Sigmoid colon (tissue), 7 donors: ENCODE data around the gene DIP2C. TPM values are rescaled to one million over a fixed set of nuclear protein-coding genes. Genes with fewer than 3 reads are reported as not detected.
A peak's percentile ranks its signal among the peaks of the same experiment; 100 is the strongest.

Experiments
- DNase-seq: peaks from one replicate; pipeline ENCODE4 v3.0.0-alpha.2; 2019
- H3K27ac ChIP-seq, 4 donors: fragments of 200-600 bp; sonication (generic); one replicate each; pipeline ENCODE4 v1.5.1; 2016 to 2019; ENCODE audit warnings: mild to moderate bottlenecking in 1 of 4
- H3K27me3 ChIP-seq, 3 donors: fragments of 200-600 bp; sonication (generic); one replicate each; pipeline ENCODE4 v1.5.1; 2019; ENCODE audit warnings: mild to moderate bottlenecking in 1 of 3
- H3K36me3 ChIP-seq, 4 donors: fragments of 200-600 bp; sonication (generic); one replicate each; pipeline ENCODE4 v1.5.1; 2016 to 2019
- H3K4me1 ChIP-seq, 4 donors: fragments of 200-600 bp; sonication (generic); one replicate each; pipeline ENCODE4 v1.5.1; 2017 to 2019
- H3K4me3 ChIP-seq, 4 donors: fragments of 200-600 bp; sonication (generic); one replicate each; pipeline ENCODE4 v1.5.1; 2017 to 2019; ENCODE audit warnings: mild to moderate bottlenecking in 2 of 4, moderate library complexity in 1 of 4
- H3K9me3 ChIP-seq, 4 donors: fragments of 200-600 bp in 3 of 4; sonication (generic) in 3 of 4; one replicate each; pipeline versions ENCODE4 v1.5.1 to v1.6.1; 2013 to 2019
- CTCF ChIP-seq, 4 experiments: fragments of 450-650 bp in 3 of 4; fragments of 200-600 bp in 1 of 4; IDR thresholded peaks; one replicate each; pipeline ENCODE4 v1.5.1; 2016 to 2019; ENCODE audit warnings: antibody characterized with exemption in 4 of 4, mild to moderate bottlenecking in 3 of 4, moderate library complexity in 2 of 4
- EP300 ChIP-seq, 4 donors: sonication (generic); formaldehyde crosslinking; IDR thresholded peaks; one replicate each; pipeline ENCODE4 v1.6.1; 2017; ENCODE audit warnings: antibody characterized with exemption in 4 of 4
- POLR2A ChIP-seq, 2 donors: fragments of 450-650 bp; IDR thresholded peaks; one replicate each; pipeline ENCODE4 v1.6.1; 2016; ENCODE audit warnings: antibody characterized with exemption in 2 of 2, mild to moderate bottlenecking in 2 of 2, moderate library complexity in 2 of 2
- POLR2AphosphoS5 ChIP-seq, 4 donors: sonication (generic); formaldehyde crosslinking; IDR thresholded peaks; one replicate each; pipeline ENCODE4 v1.6.1; 2017; ENCODE audit warnings: antibody characterized with exemption in 4 of 4
- WGBS, 2 donors: extraction: QIAGEN DNeasy Blood & Tissue Kit; methylation state at CpG; one replicate each; pipeline ENCODE4 v1.1.7; 2013; 5-methylcytosine and 5-hydroxymethylcytosine counted together
- intact Hi-C: fragments of 100-400 bp; cut with DNase I; formaldehyde crosslinking; loops from one replicate; pipeline ENCODE4 v1.15.1; 2023
- polyA plus RNA-seq, 3 donors: library from polyadenylated mRNA; stranded (reverse); fragments of 200-250 nt; gene quantifications; one replicate each; pipeline ENCODE4 v1.2.3, GENCODE V29; 2013
- total RNA-seq, 4 donors: library from RNA; depleted of rRNA; stranded (reverse); fragments of >200 nt; gene quantifications; one replicate each; pipeline ENCODE4 v1.1.0, GENCODE V29; 2016
- donor health status: healthy with polysubstance abuse.
- donor health status: Bipolar disorder and iron deficiency.
- donor health status: healthy.

The DIP2C gene
- total and polyA plus RNA-seq, 7 donors: 1.8 to 67.9 (median 42.1) TPM

- no peak for DNase-seq
- TF ChIP-seq CTCF (IDR thresholded peaks at IDR 0.05) (no peak), POLR2AphosphoS5 (IDR thresholded peaks at IDR 0.05) (no peak), POLR2A (IDR thresholded peaks at IDR 0.05) (no peak), EP300 (IDR thresholded peaks at IDR 0.05) (no peak)
- no peak overlapping the region for H3K27ac ChIP-seq
- H3K27me3 ChIP-seq: no peaks in the 10 kb centered on the region
- intact Hi-C loops: no loop called here
- H3K4me3 ChIP-seq: no peak overlapping the region
- peaks cover 0 to 9% (median 0%) of the 10 kb centered on the region in 4 donors for H3K36me3 ChIP-seq
- peaks cover 0 to 8% (median 0%) of the 10 kb centered on the region in 4 donors for H3K4me1 ChIP-seq
- WGBS, 2 donors: 95 to 98% methylated on average over 11 of the region's 11 CpGs
- no peaks in the 10 kb centered on the region for H3K9me3 ChIP-seq
These were observed 456.6 kb downstream of the DIP2C start for GRCh38 chr10:232878-233277.

GRCh38 chr10:232061-232460 is 457.4 kb downstream of the DIP2C start:
- Histone ChIP-seq H3K4me3 (no peak overlapping the region), H3K27ac (peak overlapping the region in 2 of 4 donors; percentile 20 to 35), H3K9me3 (no peaks in the 10 kb centered on the region), H3K36me3 (peaks cover 0 to under 1% (median 0%) of the 10 kb centered on the region in 4 donors), H3K27me3 (no peaks in the 10 kb centered on the region), H3K4me1 (peaks cover 0 to 8% (median 0%) of the 10 kb centered on the region in 4 donors)
- no peak for DNase-seq
- TF ChIP-seq CTCF (IDR thresholded peaks at IDR 0.05): no peak
- TF ChIP-seq EP300 (IDR thresholded peaks at IDR 0.05): no peak
- no peak for TF ChIP-seq POLR2A (IDR thresholded peaks at IDR 0.05)
- TF ChIP-seq POLR2AphosphoS5 (IDR thresholded peaks at IDR 0.05): no peak
- intact Hi-C loops: no loop called here
- 92 to 96% methylated on average over 3 of the region's 3 CpGs for WGBS, 2 donors

- intact Hi-C loops: no loop called here
- WGBS, 2 donors: 93% methylated on average over 9 of the region's 9 CpGs
- no peaks in the 10 kb centered on the region for H3K9me3 ChIP-seq
- DNase-seq: no peak
- H3K4me1 ChIP-seq: peaks cover 0 to 7% (median 0%) of the 10 kb centered on the region in 4 donors
- H3K36me3 ChIP-seq: no peaks in the 10 kb centered on the region
- no peak overlapping the region for H3K27ac ChIP-seq
- no peak overlapping the region for H3K4me3 ChIP-seq
- H3K27me3 ChIP-seq: no peaks in the 10 kb centered on the region
- no peak for TF ChIP-seq EP300 (IDR thresholded peaks at IDR 0.05)
- no peak for TF ChIP-seq POLR2AphosphoS5 (IDR thresholded peaks at IDR 0.05)
- no peak for TF ChIP-seq POLR2A (IDR thresholded peaks at IDR 0.05)
- peak in 1 of 4 experiments; percentile 24 for TF ChIP-seq CTCF (IDR thresholded peaks at IDR 0.05)
These were observed 458.7 kb downstream of the DIP2C start for GRCh38 chr10:230758-231157.

GRCh38 chr10:228366-228765 is 461.1 kb downstream of the DIP2C start:
- WGBS, 2 donors: 92 to 94% methylated on average over 6 of the region's 6 CpGs
- Histone ChIP-seq H3K27ac (no peak overlapping the region), H3K9me3 (no peaks in the 10 kb centered on the region), H3K36me3 (no peaks in the 10 kb centered on the region), H3K4me1 (no peaks in the 10 kb centered on the region), H3K4me3 (no peak overlapping the region), H3K27me3 (no peaks in the 10 kb centered on the region)
- TF ChIP-seq POLR2AphosphoS5 (IDR thresholded peaks at IDR 0.05) (no peak), CTCF (IDR thresholded peaks at IDR 0.05) (no peak), EP300 (IDR thresholded peaks at IDR 0.05) (no peak), POLR2A (IDR thresholded peaks at IDR 0.05) (no peak)
- intact Hi-C loops: no loop called here
- no peak for DNase-seq

- intact Hi-C loops: no loop called here
- Histone ChIP-seq H3K27ac (no peak overlapping the region), H3K36me3 (no peaks in the 10 kb centered on the region), H3K9me3 (no peaks in the 10 kb centered on the region), H3K4me1 (no peaks in the 10 kb centered on the region), H3K27me3 (no peaks in the 10 kb centered on the region), H3K4me3 (no peak overlapping the region)
- 78 to 80% methylated on average over 2 of the region's 2 CpGs for WGBS, 2 donors
- TF ChIP-seq CTCF (IDR thresholded peaks at IDR 0.05): no peak
- no peak for TF ChIP-seq POLR2AphosphoS5 (IDR thresholded peaks at IDR 0.05)
- TF ChIP-seq POLR2A (IDR thresholded peaks at IDR 0.05): no peak
- no peak for TF ChIP-seq EP300 (IDR thresholded peaks at IDR 0.05)
- DNase-seq: no peak
These were observed 462.5 kb downstream of the DIP2C start for GRCh38 chr10:227014-227413.
